Endometrial microvascular endothelial cells (primary cell): ENCODE data around the gene WNT2B. TPM values are rescaled to one million over a fixed set of nuclear protein-coding genes. Genes with fewer than 3 reads are reported as not detected.

Experiments
- in situ Hi-C: cut with HindIII; loops from 2 replicates; pipeline ENCODE4 v1.10.0; 2017; ENCODE audit warnings: low sequenced_read_pairs, low pct_unique_long_range_greater_than_20kb; ENCODE audit errors: inconsistent ontology term
- total RNA-seq: library from RNA; depleted of rRNA; stranded (reverse); fragments of >200 nt; gene quantifications from one replicate; pipeline ENCODE4 v1.2.3, GENCODE V29; 2015; ENCODE audit errors: inconsistent ontology term

Gene WNT2B
- total RNA-seq, 1 donor from 2014 or later: 0.46 TPM

GRCh38 chr1:112518186-112518585, 9.4 kb downstream of the WNT2B start:
- in situ Hi-C loops: no loop called here

GRCh38 chr1:112520166-112520565, 11.4 kb downstream of the WNT2B start:
- in situ Hi-C loops: no loop called here

GRCh38 chr1:112522621-112523020, 13.9 kb downstream of the WNT2B start:
- in situ Hi-C loops: no loop called here

GRCh38 chr1:112524251-112524650, 15.5 kb downstream of the WNT2B start:
- in situ Hi-C loops: no loop called here

- in situ Hi-C loops: no loop called here
Observed at GRCh38 chr1:112524986-112525385, 16.2 kb downstream of the WNT2B start.

GRCh38 chr1:112527266-112528010, 18.7 kb downstream of the WNT2B start:
- in situ Hi-C loops: no loop called here

GRCh38 chr1:112528076-112528475, 19.3 kb downstream of the WNT2B start:
- in situ Hi-C loops: no loop called here

GRCh38 chr1:112529301-112529700, 20.5 kb downstream of the WNT2B start:
- in situ Hi-C loops: no loop called here

GRCh38 chr1:112530832-112531231, 22.1 kb downstream of the WNT2B start:
- in situ Hi-C loops: no loop called here

GRCh38 chr1:112532064-112532463, 23.3 kb downstream of the WNT2B start:
- in situ Hi-C loops: no loop called here

GRCh38 chr1:112533029-112533428, 24.3 kb downstream of the WNT2B start:
- in situ Hi-C loops: no loop called here

- in situ Hi-C loops: no loop called here
Observed at GRCh38 chr1:112536561-112536960, 27.8 kb downstream of the WNT2B start.

- in situ Hi-C loops: no loop called here
Observed at GRCh38 chr1:112537456-112537855, 28.7 kb downstream of the WNT2B start.

GRCh38 chr1:112538883-112539282, 30.1 kb downstream of the WNT2B start:
- in situ Hi-C loops: no loop called here

- in situ Hi-C loops: no loop called here
Observed at GRCh38 chr1:112540226-112540794, 31.5 kb downstream of the WNT2B start.

GRCh38 chr1:112541299-112541698, 32.5 kb downstream of the WNT2B start:
- in situ Hi-C loops: no loop called here

- in situ Hi-C loops: no loop called here
Observed at GRCh38 chr1:112542206-112542973, 33.6 kb downstream of the WNT2B start.

GRCh38 chr1:112544011-112544688, 35.4 kb downstream of the WNT2B start:
- in situ Hi-C loops: no loop called here

- in situ Hi-C loops: no loop called here
Observed at GRCh38 chr1:112544751-112545150, 36.0 kb downstream of the WNT2B start.
